HG03457 (cell line): ENCODE measurements around the gene ATAT1.
"Not testable (repeated sequence)": the region's sequence is repeated elsewhere in the genome, so short reads cannot be mapped to it uniquely, and the experiment has no call there.

ENCODE experiments used
- ATAC-seq: cut with Tn5 transposase; IDR thresholded peaks from one replicate; pipeline ENCODE4 v1.9.1; 2021; ENCODE audit warnings: moderate number of reproducible peaks; ENCODE audit not compliant: unreplicated experiment

The ATAT1 gene

GRCh38 chr6:30626484-30627366 lies at the start of gene ATAT1:
TSS of gene ATAT1 (plus strand) at chr6:30626874.
- no peak for ATAC-seq

DNA sequence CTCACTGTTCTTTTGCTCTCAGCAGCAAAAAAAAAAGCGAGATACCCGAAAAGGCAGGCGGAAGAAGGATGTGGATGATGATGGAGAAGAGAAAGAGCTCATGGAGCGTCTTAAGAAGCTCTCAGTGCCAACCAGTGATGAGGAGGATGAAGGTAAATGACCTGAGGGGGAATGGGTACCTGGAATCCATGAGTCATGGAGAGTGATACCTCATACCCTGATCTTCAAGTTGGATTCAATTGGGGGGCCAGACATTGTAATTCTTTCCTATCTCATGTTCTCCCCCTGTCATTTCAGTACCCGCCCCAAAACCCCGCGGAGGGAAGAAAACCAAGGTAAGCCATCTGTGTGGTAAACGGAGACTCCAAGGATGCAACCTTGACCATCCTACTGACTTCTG lies 48.6 kb upstream of the ATAT1 start:
- no peak for ATAC-seq

DNA sequence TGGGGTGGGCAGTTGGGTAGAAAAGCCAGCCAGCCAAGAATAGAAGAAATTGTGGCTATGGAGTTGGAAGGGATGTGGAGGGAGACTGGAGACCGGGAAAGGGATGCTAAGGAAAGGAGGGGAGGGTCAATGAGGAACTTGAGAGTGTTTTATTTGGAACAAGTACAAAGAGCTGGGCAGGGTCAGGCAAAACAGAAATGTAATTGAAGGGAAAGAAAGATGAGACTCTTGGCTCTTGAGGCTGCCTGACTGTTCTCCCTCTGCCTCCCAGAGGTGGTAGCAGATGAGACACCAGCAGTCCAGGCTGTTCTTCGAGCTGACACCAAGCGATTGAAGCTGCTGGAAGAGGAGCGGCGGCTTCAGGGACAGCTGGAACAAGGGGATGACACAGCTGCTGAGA lies 42.8 kb upstream of the ATAT1 start:
- no peak for ATAC-seq

- ATAC-seq = no peak
Observed at GRCh38 chr6:30589754-30590358, 36.8 kb upstream of the ATAT1 start.

DNA sequence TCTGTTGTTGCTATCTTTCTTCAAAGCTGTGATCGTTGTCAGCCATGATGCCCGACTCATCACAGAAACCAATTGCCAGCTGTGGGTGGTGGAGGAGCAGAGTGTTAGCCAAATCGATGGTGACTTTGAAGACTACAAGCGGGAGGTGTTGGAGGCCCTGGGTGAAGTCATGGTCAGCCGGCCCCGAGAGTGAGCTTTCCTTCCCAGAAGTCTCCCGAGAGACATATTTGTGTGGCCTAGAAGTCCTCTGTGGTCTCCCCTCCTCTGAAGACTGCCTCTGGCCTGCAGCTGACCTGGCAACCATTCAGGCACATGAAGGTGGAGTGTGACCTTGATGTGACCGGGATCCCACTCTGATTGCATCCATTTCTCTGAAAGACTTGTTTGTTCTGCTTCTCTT lies 36.2 kb upstream of the ATAT1 start:
- ATAC-seq = no peak

DNA sequence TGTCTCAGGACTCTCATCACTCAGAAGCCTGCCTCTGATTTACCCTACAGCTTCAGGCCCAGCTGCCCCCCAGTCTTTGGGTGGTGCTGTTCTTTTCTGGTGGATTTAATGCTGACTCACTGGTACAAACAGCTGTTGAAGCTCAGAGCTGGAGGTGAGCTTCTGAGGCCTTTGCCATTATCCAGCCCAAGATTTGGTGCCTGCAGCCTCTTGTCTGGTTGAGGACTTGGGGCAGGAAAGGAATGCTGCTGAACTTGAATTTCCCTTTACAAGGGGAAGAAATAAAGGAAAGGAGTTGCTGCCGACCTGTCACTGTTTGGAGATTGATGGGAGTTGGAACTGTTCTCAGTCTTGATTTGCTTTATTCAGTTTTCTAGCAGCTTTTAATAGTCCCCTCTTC lies 35.7 kb upstream of the ATAT1 start:
- no peak for ATAC-seq

GRCh38 chr6:30592287-30592686 lies 34.4 kb upstream of the ATAT1 start:
- no peak for ATAC-seq

GRCh38 chr6:30597315-30598144 lies 29.1 kb upstream of the ATAT1 start:
- ATAC-seq = not testable (repeated sequence)

GRCh38 chr6:30598912-30599624 lies 27.6 kb upstream of the ATAT1 start:
- ATAC-seq = no peak

GRCh38 chr6:30599625-30600324 lies 26.9 kb upstream of the ATAT1 start:
- no peak for ATAC-seq

- ATAC-seq = no peak
Observed at GRCh38 chr6:30600451-30600961, 26.2 kb upstream of the ATAT1 start.

DNA sequence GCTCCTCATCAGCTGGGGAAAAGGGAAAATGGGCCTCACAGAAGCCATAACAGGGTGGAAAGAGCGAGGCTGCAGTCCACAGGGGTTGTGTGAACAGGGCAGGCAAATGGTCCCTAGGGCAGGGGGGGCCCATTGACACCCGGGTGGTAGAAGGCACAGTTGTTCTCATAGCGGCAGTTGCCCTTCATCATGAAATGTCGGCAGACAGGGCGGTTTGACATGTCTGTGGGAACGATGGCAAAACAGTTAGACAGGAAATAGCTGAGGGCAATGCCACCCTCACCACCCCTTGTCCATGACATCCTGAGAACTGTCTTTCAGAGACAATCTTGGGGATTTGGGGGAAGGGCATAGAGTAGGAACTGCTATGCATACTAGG lies 25.2 kb upstream of the ATAT1 start:
- no peak for ATAC-seq

GRCh38 chr6:30601815-30602641 lies 24.6 kb upstream of the ATAT1 start:
- ATAC-seq = no peak

GRCh38 chr6:30603961-30604360 lies 22.7 kb upstream of the ATAT1 start:
- no peak for ATAC-seq

DNA sequence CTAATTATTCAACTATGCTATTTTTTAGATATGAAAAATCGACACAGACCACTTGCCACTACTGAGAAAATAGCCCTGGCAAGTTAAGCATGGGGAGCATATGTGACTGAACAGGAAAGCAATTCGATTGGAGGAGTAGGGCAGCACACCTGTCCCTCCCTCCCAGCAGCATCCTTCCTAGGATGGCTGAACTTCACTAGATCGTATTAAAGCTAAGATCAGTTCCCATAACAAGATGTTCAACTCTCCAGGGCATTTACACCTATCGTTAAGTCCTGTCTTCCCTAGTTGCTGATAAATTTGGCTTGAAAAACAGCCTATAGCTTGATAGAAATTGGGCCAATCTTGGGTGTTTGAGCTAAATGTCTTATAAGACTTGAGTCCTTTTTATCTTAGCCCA lies 16.6 kb upstream of the ATAT1 start:
- ATAC-seq = no peak

DNA sequence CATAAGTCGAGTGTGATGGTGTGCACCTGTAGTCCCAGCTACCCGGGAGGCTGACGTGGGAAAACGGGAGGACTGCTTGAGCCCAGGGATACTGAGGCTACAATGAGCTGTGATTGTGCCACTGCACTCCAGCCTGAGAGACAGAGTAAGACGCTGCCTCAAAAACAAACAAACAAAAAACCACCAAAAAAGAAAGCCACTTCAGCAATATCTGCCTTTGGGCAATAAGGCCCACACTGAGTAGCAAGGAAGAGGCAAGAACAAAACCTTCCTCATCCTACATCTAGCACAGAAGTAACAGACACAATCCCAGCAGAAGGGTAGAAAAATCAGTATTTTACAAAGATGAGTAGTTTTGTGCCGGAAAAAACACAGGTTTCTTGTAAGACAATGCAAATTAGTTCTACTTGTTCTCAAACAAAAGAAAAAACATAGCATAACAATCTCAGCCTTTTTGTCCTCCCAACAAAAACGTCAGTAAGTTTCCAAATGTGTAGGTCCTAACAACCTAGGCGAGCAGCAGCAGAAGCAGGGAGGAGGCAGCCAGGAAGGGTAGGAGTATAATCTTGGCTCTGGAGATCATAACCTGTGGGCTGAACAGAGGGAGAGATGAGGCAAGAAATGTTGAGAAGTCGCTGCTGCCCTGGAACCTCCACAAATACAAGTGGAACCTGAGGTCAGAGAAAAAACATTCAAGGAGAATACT lies 15.4 kb upstream of the ATAT1 start:
- no peak for ATAC-seq

DNA sequence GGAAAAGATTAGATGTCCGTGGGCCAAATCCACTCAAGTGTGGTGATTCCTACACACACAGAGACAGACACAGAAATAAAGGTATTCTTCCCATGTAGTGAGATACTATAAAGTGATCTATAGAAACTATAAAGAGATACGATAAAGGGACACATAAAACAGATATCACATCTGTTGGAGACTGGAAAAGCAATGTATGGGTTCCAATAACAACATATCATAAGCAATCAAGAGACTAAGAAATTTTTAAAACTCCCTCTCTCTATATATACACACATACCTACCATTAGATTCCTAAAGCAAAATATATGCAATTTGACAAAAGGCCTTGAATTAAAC lies 14.8 kb upstream of the ATAT1 start:
- no peak for ATAC-seq

DNA sequence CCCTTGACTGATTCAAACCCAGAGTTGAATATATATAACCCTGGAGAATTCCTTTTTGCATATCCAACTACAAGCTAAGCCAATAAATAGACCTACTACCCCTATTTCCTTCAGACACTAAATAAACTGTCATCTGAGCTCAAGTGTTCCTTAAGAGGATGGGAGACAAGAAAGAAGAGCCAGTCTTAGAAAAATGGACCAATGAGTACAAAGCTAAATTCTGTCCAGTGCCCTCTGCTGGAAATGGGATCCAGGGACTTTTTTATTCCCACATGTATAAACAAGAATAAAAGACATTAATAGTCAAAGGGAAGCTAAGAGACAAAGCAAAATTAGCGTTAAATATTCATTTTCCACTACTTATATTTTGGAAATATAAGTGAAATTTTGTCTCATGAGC lies 14.5 kb upstream of the ATAT1 start:
- ATAC-seq = no peak

DNA sequence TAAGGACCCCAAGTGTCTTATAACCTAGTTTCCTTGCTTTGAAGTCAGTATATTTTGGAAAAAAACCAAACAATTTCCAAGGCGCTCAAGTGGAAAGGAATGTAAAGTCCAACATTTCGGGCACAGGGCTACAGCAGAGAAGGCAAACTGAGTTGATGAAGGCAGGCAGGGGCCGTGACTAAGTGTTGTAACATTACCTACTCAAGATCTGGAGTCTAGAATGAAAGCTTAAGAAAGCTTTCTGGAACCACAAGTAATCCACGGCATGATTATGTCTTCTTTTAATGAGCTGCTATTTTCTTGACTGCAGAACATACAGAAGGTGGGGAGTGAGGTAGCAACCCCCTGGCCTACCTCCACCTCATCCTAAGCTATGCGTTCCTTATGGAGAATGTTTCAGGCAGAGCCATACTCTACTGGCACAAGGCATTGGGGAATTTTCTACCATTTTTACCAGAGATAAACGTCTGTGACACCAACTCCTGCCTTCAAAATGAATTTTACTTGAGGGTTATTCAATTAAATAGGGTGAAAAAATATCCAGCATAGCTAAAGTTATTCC lies 13.9 kb upstream of the ATAT1 start:
- ATAC-seq = no peak
